Pulmonary artery endothelial cell (primary cell): ENCODE data around the gene EXPH5. TPM values are rescaled to one million over a fixed set of nuclear protein-coding genes. Genes with fewer than 3 reads are reported as not detected.

Experiments used
- DNase-seq: peaks from one replicate; pipeline ENCODE4 v3.0.0-alpha.2; 2011; ENCODE audit warnings: low read depth, low spot score
- total RNA-seq: library from RNA; depleted of rRNA; stranded (reverse); fragments of >200 nt; gene quantifications from 2 replicates; pipeline ENCODE4 v1.2.3, GENCODE V29; 2014

The EXPH5 gene
- total RNA-seq, 1 donor from 2014 or later = under 0.01 TPM

- no peak for DNase-seq
These were observed 77.4 kb downstream of the EXPH5 start for GRCh38 chr11:108516125-108516524.

GRCh38 chr11:108512708-108513107 is 80.9 kb downstream of the EXPH5 start:
- DNase-seq = no peak

GRCh38 chr11:108511851-108512474 is 81.6 kb downstream of the EXPH5 start:
- no peak for DNase-seq

- no peak for DNase-seq
These were observed 84.6 kb downstream of the EXPH5 start for GRCh38 chr11:108508653-108509593.

- no peak for DNase-seq
These were observed 92.2 kb downstream of the EXPH5 start for GRCh38 chr11:108501396-108501795.

DNA sequence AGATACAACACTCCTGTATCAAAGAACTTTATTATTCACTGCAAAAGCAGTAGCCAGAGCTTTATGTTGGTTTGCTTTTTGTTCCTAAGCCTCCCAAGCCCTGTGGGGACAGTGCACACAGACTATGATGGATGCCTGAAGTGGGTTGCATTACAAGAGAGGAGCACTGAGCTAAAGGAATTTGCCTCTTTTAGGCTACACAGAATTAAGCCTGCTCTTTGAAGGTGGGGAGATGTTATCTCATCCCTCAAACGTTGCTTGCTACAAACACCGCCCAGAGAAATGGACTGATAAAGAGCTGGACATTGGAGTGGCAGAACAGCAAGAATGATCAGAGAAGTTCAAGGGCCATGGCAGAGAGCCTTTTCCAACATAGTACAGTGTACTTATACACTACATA is 92.8 kb downstream of the EXPH5 start:
- DNase-seq = no peak

DNA sequence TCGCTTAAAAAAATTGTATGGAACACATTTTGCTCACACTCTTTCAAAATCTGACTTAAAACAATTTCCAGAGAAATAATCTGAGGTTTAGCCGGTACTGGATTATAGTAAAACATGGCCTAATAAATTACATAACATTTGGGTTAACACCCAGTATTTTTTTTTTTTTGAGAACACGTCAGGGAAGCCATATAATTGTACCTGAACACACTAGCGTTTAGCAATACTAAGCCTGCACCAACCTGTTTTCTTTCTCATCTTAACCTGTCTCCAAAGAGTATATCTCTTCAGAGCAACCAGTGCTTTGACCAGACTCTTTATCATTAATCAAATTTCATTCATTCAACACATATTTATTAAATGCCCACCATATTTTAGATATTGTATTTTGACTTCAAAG is 93.4 kb downstream of the EXPH5 start:
- no peak for DNase-seq

GRCh38 chr11:108498816-108499408 is 94.7 kb downstream of the EXPH5 start:
- DNase-seq = no peak

GRCh38 chr11:108498046-108498815 is 95.3 kb downstream of the EXPH5 start, which contains the start of gene POGLUT3:
Gene POGLUT3 (minus strand): TSS chr11:108498384. CDS start chr11:108498366, 18 bp downstream.
- no peak for DNase-seq

DNA sequence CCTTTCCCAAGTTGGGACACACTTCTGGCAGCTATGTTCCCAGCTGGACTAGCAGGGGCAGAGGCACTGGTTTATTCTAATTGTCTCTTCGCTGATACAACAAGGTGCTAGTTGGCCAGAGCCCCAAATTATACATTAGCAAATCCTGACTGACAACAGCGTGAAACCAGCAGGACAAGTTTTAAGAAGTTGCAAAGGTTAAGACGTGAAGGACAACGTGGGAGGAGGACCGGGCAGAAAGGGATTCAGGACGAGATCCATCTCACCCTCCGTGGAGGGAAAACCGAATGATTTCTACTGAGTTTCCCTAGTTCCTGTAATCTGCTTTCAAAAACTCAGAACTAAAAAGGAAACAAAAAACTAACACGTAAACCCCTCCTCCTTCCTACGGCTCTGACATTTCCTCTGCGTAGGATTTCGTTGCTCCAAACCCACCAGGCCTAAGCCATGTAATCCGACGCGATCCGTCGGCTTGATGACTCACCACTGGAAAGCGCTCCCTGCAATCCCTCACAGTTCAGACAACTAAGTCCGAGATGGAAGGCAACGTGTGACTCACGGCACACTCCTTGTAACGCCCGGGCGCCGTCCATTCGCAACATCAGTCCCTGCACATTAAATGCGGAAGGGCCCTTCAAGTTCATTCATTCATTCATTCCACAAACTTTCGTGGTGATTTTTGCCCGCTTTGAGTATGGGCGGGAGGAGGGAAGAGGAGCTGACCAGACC is 96.1 kb downstream of the EXPH5 start:
- DNase-seq = peak; percentile 96

DNA sequence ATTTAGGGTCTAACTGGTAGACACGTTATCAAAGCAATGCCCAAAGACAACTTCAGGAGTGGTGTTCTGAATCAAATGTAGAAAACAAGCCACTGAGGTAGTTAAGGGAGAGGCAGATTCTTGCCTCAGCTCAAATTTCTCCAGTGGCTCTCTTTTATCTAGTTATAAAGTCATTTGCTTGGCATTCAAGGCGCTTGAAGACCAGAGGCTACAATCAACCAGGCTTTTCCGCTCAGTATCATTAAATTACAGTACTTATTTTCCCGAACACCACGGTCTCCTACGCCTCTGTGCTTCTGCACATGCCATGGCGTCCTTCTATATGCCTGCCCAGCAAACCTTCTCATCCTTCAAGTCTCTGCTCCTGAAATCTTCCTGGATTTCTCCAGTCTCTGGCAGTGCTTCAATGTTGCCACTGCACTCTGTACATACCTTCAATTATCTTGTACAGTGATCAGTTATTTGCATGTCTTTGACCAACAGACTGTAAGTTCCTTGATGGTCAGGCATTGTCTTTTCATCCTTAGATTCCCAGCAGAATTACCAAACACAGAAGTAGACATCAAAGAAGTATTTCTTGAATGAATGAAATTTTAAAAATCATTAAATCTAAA is 96.8 kb downstream of the EXPH5 start:
- no peak for DNase-seq

GRCh38 chr11:108495326-108495725 is 98.2 kb downstream of the EXPH5 start:
- no peak for DNase-seq

- no peak for DNase-seq
These were observed 99.4 kb downstream of the EXPH5 start for GRCh38 chr11:108494182-108494581.

GRCh38 chr11:108491936-108492335 is 101.6 kb downstream of the EXPH5 start:
- no peak for DNase-seq

DNA sequence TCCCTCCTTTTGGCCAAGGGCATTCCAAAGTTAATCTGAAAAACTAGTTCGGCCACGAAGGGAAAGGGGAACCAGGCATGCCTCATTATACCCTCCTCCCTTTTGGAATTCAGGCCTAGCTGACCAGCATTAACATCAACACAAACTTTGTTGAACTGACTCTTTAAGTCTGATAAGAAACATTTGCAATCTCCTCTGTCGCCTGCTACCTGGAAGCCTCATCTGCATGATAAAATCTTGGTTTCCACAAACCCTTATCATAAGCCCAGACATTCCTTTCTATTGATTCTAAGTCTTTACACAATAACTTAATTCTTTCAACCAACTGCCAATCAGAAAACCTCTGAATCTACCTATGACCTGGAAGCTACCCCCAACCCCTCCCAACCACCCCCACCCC is 106.7 kb downstream of the EXPH5 start:
- no peak for DNase-seq

DNA sequence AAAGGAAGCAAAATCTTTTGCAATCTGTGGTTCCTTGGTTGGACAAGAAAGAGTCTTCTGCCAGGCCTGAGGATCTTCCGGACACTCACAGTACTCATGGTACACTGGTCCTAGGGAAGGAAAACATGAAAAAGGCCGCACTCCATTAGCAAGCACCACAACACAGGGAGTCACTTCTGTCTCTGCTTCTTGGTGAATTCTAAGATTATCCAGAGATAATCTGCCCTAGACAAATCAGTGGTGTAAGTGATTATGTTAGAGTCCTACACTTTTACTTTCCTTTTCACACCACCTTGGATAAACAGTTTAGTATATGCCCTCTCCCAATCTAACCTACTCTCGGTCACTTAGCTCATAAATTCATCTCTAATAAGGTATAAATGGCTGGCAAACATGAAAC is 107.2 kb downstream of the EXPH5 start:
- DNase-seq = no peak

- no peak for DNase-seq
These were observed 110.4 kb downstream of the EXPH5 start for GRCh38 chr11:108483163-108483562.

DNA sequence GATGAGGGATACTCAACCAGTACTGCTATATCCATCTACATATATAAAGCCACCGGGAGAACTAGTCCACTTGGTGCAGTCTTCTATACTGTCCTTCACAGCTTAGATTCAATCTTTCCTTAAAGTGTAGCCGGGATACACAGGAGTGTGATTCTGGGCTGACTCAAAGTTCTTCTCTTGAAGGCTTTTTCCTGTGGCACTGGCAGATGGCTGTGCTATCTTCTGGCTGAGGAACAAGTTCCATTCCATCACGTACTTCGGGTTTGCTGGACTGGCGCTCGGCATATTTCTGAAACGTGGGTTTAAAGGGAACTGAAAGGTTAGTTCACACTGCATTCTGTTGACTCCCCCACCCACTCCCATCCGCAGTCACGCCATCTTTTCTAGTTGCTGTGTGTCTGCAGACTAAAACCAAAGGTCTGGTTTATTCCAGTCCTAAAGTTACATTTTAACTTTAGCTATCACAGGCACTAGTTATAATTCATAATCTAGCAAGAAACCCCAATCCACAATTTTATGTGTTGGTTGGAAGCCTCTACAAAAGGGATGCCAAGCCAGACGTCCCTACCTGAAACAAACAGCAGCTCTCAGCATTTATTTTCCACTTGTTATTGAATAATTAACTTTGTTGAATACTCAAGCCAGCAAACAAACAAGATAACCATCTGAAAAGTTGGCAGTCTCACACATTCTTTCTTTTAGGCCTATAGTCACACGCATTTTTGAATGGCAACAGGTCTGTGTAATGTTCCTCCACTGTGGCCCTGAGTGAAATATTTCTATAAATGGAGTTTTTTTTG is 118.7 kb downstream of the EXPH5 start:
- DNase-seq = no peak

DNA sequence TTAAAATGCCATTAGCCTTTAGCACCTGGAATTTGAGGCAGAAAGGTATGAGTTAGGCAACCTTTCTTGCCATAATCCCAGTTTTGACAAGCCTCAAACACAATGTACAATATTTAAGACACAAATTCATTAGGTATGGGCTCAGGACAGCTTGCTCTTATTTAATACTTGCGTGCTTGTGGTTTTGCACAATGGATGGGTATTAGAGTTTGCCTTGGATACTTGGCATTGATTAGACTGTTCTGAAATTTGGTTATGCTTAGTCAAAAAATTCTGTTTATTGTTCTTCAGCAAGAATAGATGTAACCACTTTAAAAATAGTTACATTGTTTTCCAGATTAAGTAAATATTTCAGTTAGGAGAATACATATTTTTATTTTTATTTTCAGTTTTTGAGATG is 120.9 kb downstream of the EXPH5 start:
- no peak for DNase-seq

DNA sequence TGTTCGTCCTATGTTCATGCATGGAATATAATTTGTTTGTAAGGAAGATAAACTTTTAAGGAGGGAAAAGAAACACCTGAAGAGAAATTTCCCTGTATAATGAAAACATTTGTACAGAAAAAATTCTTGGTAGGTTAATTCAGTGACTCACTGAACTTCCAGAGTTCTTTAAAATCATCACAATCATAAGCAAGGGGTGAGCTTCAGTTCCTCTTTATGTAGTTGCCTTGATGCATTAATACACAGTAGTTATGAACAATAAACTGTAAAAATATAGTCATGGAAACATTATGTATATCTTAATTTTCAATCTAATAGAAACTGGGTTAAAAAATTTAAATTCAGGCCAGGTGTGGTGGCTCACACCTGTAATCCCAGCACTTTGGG is 125.1 kb downstream of the EXPH5 start:
- DNase-seq = no peak
